ENCODE results near the gene ALG11. TPM values are rescaled to one million over a fixed set of nuclear protein-coding genes. Genes with fewer than 3 reads are reported as not detected.

Gene ALG11
- total RNA-seq, 1 experiment from 2014 or later, result 7.3 TPM

- CTCF ChIA-PET, result interaction anchor here (0.6 to 1.4 kb wide), 5 partner anchors 37 to 129 kb away, joined by 3 to 5 read pairs (median 3); no protein-coding TSS in a partner anchor
- no peaks in the 10 kb centered on the region for H3K27me3 ChIP-seq (ENCODE audit: low read length)
- no TSS peak for BruUV-seq (replicated peaks)
- H2AFZ ChIP-seq (ENCODE audit: low read length), result peak overlapping the region; percentile 13; the same call in 1 of the 2 replicates
- H3K79me2 ChIP-seq (ENCODE audit: low read length), result no peaks in the 10 kb centered on the region
- H3K9me3 ChIP-seq (ENCODE audit: low read length), result no peaks in the 10 kb centered on the region
- H3K9ac ChIP-seq (ENCODE audit: low read length), result no peak overlapping the region
- no peaks in the 10 kb centered on the region for H3F3A ChIP-seq (ENCODE audit: low read length, unreplicated experiment)
- DNase-seq (peak; percentile 22), ATAC-seq (peak; percentile 50)
- TF ChIP-seq CTCF (conservative IDR thresholded peaks at IDR 0.05; ENCODE audit: low read depth, low read length) (no peak), EZH2 (IDR thresholded peaks at IDR 0.05; ENCODE audit: low read length, unreplicated experiment) (no peak), EZH2phosphoT487 (IDR thresholded peaks at IDR 0.05; ENCODE audit: borderline replicate concordance, low read length) (no peak)
- no peaks in the 10 kb centered on the region for H3K36me3 ChIP-seq (ENCODE audit: low read depth, low read length)
- H4K20me1 ChIP-seq (ENCODE audit: low read length), result no peaks in the 10 kb centered on the region
- POLR2A ChIA-PET (ENCODE audit: unreplicated experiment), result no interaction called here
- H3K4me1 ChIP-seq (ENCODE audit: insufficient read depth, low read length), result peaks cover 16% of the 10 kb centered on the region
- H3K4me3 ChIP-seq (ENCODE audit: low read length), result peak overlapping the region; percentile 9; the same call in 1 of the 2 replicates
- intact Hi-C loops (cut with micrococcal nuclease), result no loop called here
- H3K27ac ChIP-seq (ENCODE audit: low read length), result no peak overlapping the region
- peak overlapping the region; percentile 65 for H3K4me2 ChIP-seq (ENCODE audit: low read length)
- no peaks in the 10 kb centered on the region for H3K9me2 ChIP-seq (replicated peaks; ENCODE audit: low read length)
Observed at GRCh38 chr13:51998723-51999509, 13.3 kb upstream of the ALG11 start.

- DNase-seq (peak; percentile 38), ATAC-seq (peak; percentile 62)
- peaks cover 16% of the 10 kb centered on the region for H3K4me1 ChIP-seq (ENCODE audit: insufficient read depth, low read length)
- no peak for TF ChIP-seq CTCF (conservative IDR thresholded peaks at IDR 0.05; ENCODE audit: low read depth, low read length)
- TF ChIP-seq EZH2phosphoT487 (IDR thresholded peaks at IDR 0.05; ENCODE audit: borderline replicate concordance, low read length), result no peak
- TF ChIP-seq EZH2 (IDR thresholded peaks at IDR 0.05; ENCODE audit: low read length, unreplicated experiment), result no peak
- no peak overlapping the region for H3K27ac ChIP-seq (ENCODE audit: low read length)
- H3K9me3 ChIP-seq (ENCODE audit: low read length), result no peaks in the 10 kb centered on the region
- H4K20me1 ChIP-seq (ENCODE audit: low read length), result no peaks in the 10 kb centered on the region
- H3K4me2 ChIP-seq (ENCODE audit: low read length), result peak overlapping the region; percentile 65
- H3K9ac ChIP-seq (ENCODE audit: low read length), result no peak overlapping the region
- intact Hi-C loops (cut with micrococcal nuclease), result no loop called here
- H3K79me2 ChIP-seq (ENCODE audit: low read length), result no peaks in the 10 kb centered on the region
- POLR2A ChIA-PET (ENCODE audit: unreplicated experiment), result no interaction called here
- no peaks in the 10 kb centered on the region for H3K36me3 ChIP-seq (ENCODE audit: low read depth, low read length)
- H3K27me3 ChIP-seq (ENCODE audit: low read length), result no peaks in the 10 kb centered on the region
- BruUV-seq (replicated peaks), result no TSS peak
- H3K4me3 ChIP-seq (ENCODE audit: low read length), result peak overlapping the region; percentile 9; the same call in 1 of the 2 replicates
- H2AFZ ChIP-seq (ENCODE audit: low read length), result peak overlapping the region; percentile 5; the same call in 1 of the 2 replicates
- CTCF ChIA-PET, result interaction anchor here (0.6 to 1.4 kb wide), 5 partner anchors 37 to 128 kb away, joined by 3 to 5 read pairs (median 3); no protein-coding TSS in a partner anchor
- H3K9me2 ChIP-seq (replicated peaks; ENCODE audit: low read length), result no peaks in the 10 kb centered on the region
- no peaks in the 10 kb centered on the region for H3F3A ChIP-seq (ENCODE audit: low read length, unreplicated experiment)
Observed at GRCh38 chr13:51999510-51999911, 12.7 kb upstream of the ALG11 start.

- Histone ChIP-seq H3K36me3 (ENCODE audit: low read depth, low read length) (no peaks in the 10 kb centered on the region), H3K27ac (ENCODE audit: low read length) (no peak overlapping the region), H3K4me3 (ENCODE audit: low read length) (peak overlapping the region; percentile 9; the same call in 1 of the 2 replicates), H4K20me1 (ENCODE audit: low read length) (no peaks in the 10 kb centered on the region), H3K4me1 (ENCODE audit: insufficient read depth, low read length) (peaks cover 16% of the 10 kb centered on the region), H3K9ac (ENCODE audit: low read length) (no peak overlapping the region), H3K27me3 (ENCODE audit: low read length) (no peaks in the 10 kb centered on the region), H3K79me2 (ENCODE audit: low read length) (no peaks in the 10 kb centered on the region), H2AFZ (ENCODE audit: low read length) (peak overlapping the region; percentile 5; the same call in 1 of the 2 replicates), H3K9me2 (replicated peaks; ENCODE audit: low read length) (no peaks in the 10 kb centered on the region), H3F3A (ENCODE audit: low read length, unreplicated experiment) (no peaks in the 10 kb centered on the region), H3K9me3 (ENCODE audit: low read length) (no peaks in the 10 kb centered on the region), H3K4me2 (ENCODE audit: low read length) (peak overlapping the region; percentile 65)
- CTCF ChIA-PET, result interaction anchor here (1.4 kb wide), 1 partner anchor 64 kb away, joined by 5 read pairs; no protein-coding TSS in a partner anchor
- BruUV-seq (replicated peaks), result no TSS peak
- no peak for ATAC-seq
- no peak for DNase-seq
- POLR2A ChIA-PET (ENCODE audit: unreplicated experiment), result no interaction called here
- intact Hi-C loops (cut with micrococcal nuclease), result no loop called here
- no peak for TF ChIP-seq CTCF (conservative IDR thresholded peaks at IDR 0.05; ENCODE audit: low read depth, low read length)
Observed at GRCh38 chr13:51999921-52000320, 12.3 kb upstream of the ALG11 start.

Measured in PC-3 (cell line).